ENCODE results near the gene CSTF2. TPM values are rescaled to one million over a fixed set of nuclear protein-coding genes. Genes with fewer than 3 reads are reported as not detected.

CSTF2 gene
- total RNA-seq, 1 experiment from 2014 or later = 30.3 TPM

GRCh38 chrX:100871594-100872560, 51.7 kb downstream of the CSTF2 start:
- Mint-ChIP-seq H3K27me3 (ENCODE audit: low read depth) (no peaks in the 10 kb centered on the region; the same call in 1 of the 2 replicates), H3K36me3 (no peaks in the 10 kb centered on the region), H3K4me1 (peaks cover 4% of the 10 kb centered on the region), H3K9me3 (no peaks in the 10 kb centered on the region), H3K27ac (no peak overlapping the region), H3K4me3 (no peak overlapping the region)
- POLR2A ChIA-PET = no interaction called here
- no peak for DNase-seq (ENCODE audit: low spot score)
- CTCF ChIA-PET = no interaction called here
- no peak for TF ChIP-seq ZNF232 (CRISPR knock-in tag; IDR thresholded peaks at IDR 0.05)
- TF ChIP-seq ZNF423 (CRISPR knock-in tag; IDR thresholded peaks at IDR 0.05) = no peak
- TF ChIP-seq, protein P1, sequence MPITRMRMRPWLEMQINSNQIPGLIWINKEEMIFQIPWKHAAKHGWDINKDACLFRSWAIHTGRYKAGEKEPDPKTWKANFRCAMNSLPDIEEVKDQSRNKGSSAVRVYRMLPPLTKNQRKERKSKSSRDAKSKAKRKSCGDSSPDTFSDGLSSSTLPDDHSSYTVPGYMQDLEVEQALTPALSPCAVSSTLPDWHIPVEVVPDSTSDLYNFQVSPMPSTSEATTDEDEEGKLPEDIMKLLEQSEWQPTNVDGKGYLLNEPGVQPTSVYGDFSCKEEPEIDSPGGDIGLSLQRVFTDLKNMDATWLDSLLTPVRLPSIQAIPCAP (CRISPR knock-in tag; IDR thresholded peaks at IDR 0.05) = no peak
- TF ChIP-seq ZNF532 (CRISPR knock-in tag; IDR thresholded peaks at IDR 0.05; ENCODE audit: borderline replicate concordance) = no peak
- TF ChIP-seq OVOL2 (CRISPR knock-in tag; IDR thresholded peaks at IDR 0.05; ENCODE audit: borderline replicate concordance) = no peak
- no peak for TF ChIP-seq GTF2I (CRISPR knock-in tag; conservative IDR thresholded peaks at IDR 0.05)
- TF ChIP-seq RORB (CRISPR knock-in tag; IDR thresholded peaks at IDR 0.05) = no peak
- no peak for ATAC-seq

- peaks cover 4% of the 10 kb centered on the region for H3K4me1 Mint-ChIP-seq
- no peaks in the 10 kb centered on the region for H3K36me3 Mint-ChIP-seq
- no peak within 1 kb of the TSS for H3K4me3 Mint-ChIP-seq
- ChIA-PET CTCF (no interaction called here), POLR2A (no interaction called here)
- no peak within 1 kb of the TSS for H3K27ac Mint-ChIP-seq
- no peak for TF ChIP-seq CREB1 (CRISPR knock-in tag; IDR thresholded peaks at IDR 0.05)
- no peak for TF ChIP-seq ZNF425 (CRISPR knock-in tag; conservative IDR thresholded peaks at IDR 0.05)
- no peak for TF ChIP-seq HMGA2 (CRISPR knock-in tag; IDR thresholded peaks at IDR 0.05)
- no peak for TF ChIP-seq ESRRA (CRISPR knock-in tag; IDR thresholded peaks at IDR 0.05; ENCODE audit: borderline replicate concordance)
- TF ChIP-seq ZNF317 (CRISPR knock-in tag; IDR thresholded peaks at IDR 0.05; ENCODE audit: borderline replicate concordance, low read depth) = no peak
- TF ChIP-seq RORB (CRISPR knock-in tag; IDR thresholded peaks at IDR 0.05) = no peak
- TF ChIP-seq FOXJ3 (CRISPR knock-in tag; IDR thresholded peaks at IDR 0.05; ENCODE audit: borderline replicate concordance) = no peak
- no peak for TF ChIP-seq ZNF138 (CRISPR knock-in tag; conservative IDR thresholded peaks at IDR 0.05)
- no peak for TF ChIP-seq E2F1 (CRISPR knock-in tag; IDR thresholded peaks at IDR 0.05)
- TF ChIP-seq, protein P2, sequence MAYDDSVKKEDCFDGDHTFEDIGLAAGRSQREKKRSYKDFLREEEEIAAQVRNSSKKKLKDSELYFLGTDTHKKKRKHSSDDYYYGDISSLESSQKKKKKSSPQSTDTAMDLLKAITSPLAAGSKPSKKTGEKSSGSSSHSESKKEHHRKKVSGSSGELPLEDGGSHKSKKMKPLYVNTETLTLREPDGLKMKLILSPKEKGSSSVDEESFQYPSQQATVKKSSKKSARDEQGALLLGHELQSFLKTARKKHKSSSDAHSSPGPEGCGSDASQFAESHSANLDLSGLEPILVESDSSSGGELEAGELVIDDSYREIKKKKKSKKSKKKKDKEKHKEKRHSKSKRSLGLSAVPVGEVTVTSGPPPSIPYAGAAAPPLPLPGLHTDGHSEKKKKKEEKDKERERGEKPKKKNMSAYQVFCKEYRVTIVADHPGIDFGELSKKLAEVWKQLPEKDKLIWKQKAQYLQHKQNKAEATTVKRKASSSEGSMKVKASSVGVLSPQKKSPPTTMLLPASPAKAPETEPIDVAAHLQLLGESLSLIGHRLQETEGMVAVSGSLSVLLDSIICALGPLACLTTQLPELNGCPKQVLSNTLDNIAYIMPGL (CRISPR knock-in tag; IDR thresholded peaks at IDR 0.05) = no peak
- DNase-seq (ENCODE audit: low spot score) (no peak), ATAC-seq (no peak)
- H3K27me3 Mint-ChIP-seq (ENCODE audit: low read depth) = no peaks in the 10 kb centered on the region; the same call in 1 of the 2 replicates
- no peaks in the 10 kb centered on the region for H3K9me3 Mint-ChIP-seq
Observed at GRCh38 chrX:100874325-100874724, 54.1 kb downstream of the CSTF2 start, which contains the start of gene NOX1. TSS of gene NOX1 (minus strand) at chrX:100874359. CDS start at chrX:100874139, 220 bp downstream.

Measured in WTC11 (cell line).